ENCODE data around the gene MTAP. TPM values are rescaled to one million over a fixed set of nuclear protein-coding genes. Genes with fewer than 3 reads are reported as not detected.

Gene MTAP
- total RNA-seq, 1 experiment from 2014 or later = 139 TPM

DNA sequence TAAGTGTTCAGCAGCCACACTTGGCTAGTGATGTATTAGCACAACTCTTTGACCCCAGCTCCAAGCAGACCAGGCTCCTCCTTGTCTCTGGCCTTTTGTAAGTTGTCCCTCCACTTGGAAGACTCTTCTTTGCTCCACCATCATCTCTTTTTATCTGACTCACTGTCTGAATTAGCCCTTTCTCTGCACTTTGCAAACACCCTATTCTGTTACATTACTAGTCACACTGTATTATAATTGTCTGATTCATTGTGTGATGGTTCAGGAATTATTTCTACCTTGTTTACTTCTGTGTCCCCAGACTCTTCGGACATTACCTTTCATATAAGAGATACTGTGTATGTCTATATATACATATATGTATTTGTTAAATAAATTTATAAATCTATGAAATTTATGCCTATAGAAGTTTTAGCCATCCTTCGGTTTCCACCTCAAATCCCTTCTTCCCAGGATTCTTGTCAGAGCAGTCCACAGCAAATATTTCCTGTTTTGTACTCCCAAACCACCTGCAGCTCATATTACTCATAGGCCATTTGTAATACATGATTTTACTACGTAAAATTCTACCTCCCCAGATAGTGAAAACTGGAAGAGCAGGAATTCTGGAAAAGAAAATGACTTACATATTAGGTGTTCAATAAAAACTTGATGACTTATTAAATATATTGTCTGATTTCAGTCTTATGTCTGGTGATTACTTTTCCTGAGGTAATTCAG lies 69.0 kb downstream of the MTAP start:
- no peak overlapping the region for H3K4me3 Mint-ChIP-seq (ENCODE audit: low read depth, unreplicated experiment)
- peaks cover 29% of the 10 kb centered on the region for H3K36me3 Mint-ChIP-seq (ENCODE audit: insufficient read depth, unreplicated experiment)
- intact Hi-C loops (cut with micrococcal nuclease; ENCODE audit: unreplicated experiment) = loop anchor here (5.0 kb wide), 1 partner anchor 34 kb away; no protein-coding TSS in a partner anchor
- no peak for TF ChIP-seq CTCF (IDR thresholded peaks at IDR 0.05; ENCODE audit: unreplicated experiment)
- H3K9me3 Mint-ChIP-seq (ENCODE audit: low read depth, unreplicated experiment) = no peaks in the 10 kb centered on the region
- BruUV-seq (replicated peaks) = no TSS peak
- peaks cover 27% of the 10 kb centered on the region for H3K4me1 Mint-ChIP-seq (ENCODE audit: low read depth, unreplicated experiment)
- H3K27ac Mint-ChIP-seq (ENCODE audit: unreplicated experiment) = peak overlapping the region; percentile 70
- CTCF ChIA-PET = no interaction called here
- DNase-seq = no peak
- H3K27me3 Mint-ChIP-seq (ENCODE audit: unreplicated experiment) = no peaks in the 10 kb centered on the region

DNA sequence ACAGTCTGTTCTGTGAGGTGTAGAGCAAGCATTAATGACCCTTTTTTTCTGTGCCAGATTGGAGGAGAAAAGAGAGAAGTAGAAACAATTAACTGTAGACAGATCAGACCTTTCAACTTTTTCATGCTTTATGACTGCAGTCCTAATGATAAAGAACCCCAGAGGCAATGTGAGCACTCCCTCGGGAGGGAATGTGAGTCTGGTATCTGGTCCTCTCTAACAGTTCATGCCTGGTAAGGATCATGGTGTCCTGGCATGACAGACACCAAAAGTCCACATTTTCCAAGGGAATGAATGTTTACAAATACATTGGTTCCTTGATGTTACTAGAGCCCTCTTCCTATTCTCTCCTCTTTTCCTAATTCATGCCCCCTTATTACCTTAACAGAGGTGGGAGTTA lies 70.3 kb downstream of the MTAP start:
- no peak for TF ChIP-seq CTCF (IDR thresholded peaks at IDR 0.05; ENCODE audit: unreplicated experiment)
- no TSS peak for BruUV-seq (replicated peaks)

GRCh38 chr9:21873540-21874221 lies 71.2 kb downstream of the MTAP start:
- BruUV-seq (replicated peaks) = no TSS peak
- H3K9me3 Mint-ChIP-seq (ENCODE audit: low read depth, unreplicated experiment) = peaks cover 3% of the 10 kb centered on the region
- peak overlapping the region; percentile 50 for H3K27ac Mint-ChIP-seq (ENCODE audit: unreplicated experiment)
- no peaks in the 10 kb centered on the region for H3K27me3 Mint-ChIP-seq (ENCODE audit: unreplicated experiment)
- H3K36me3 Mint-ChIP-seq (ENCODE audit: insufficient read depth, unreplicated experiment) = peaks cover 30% of the 10 kb centered on the region
- intact Hi-C loops (cut with micrococcal nuclease; ENCODE audit: unreplicated experiment) = loop anchor here (5.0 kb wide), 1 partner anchor 36 kb away; no protein-coding TSS in a partner anchor
- CTCF ChIA-PET = interaction anchor here (0.5 to 1.0 kb wide), 3 partner anchors 9 to 555 kb away, joined by 3 to 4 read pairs (median 3); no protein-coding TSS in a partner anchor
- no peak for DNase-seq
- no peak overlapping the region for H3K4me3 Mint-ChIP-seq (ENCODE audit: low read depth, unreplicated experiment)
- no peak for TF ChIP-seq CTCF (IDR thresholded peaks at IDR 0.05; ENCODE audit: unreplicated experiment)
- H3K4me1 Mint-ChIP-seq (ENCODE audit: low read depth, unreplicated experiment) = peaks cover 27% of the 10 kb centered on the region

More for the DNA sequence above, 70.3 kb downstream of the MTAP start:
- no peak overlapping the region for H3K4me3 Mint-ChIP-seq (ENCODE audit: low read depth, unreplicated experiment)
- H3K36me3 Mint-ChIP-seq (ENCODE audit: insufficient read depth, unreplicated experiment) = peaks cover 35% of the 10 kb centered on the region
- intact Hi-C loops (cut with micrococcal nuclease; ENCODE audit: unreplicated experiment) = loop anchor here (5.0 kb wide), 1 partner anchor 35 kb away; no protein-coding TSS in a partner anchor
- peaks cover 3% of the 10 kb centered on the region for H3K9me3 Mint-ChIP-seq (ENCODE audit: low read depth, unreplicated experiment)
- CTCF ChIA-PET = interaction anchor here (0.7 kb wide), 1 partner anchor 31 kb away, joined by 3 read pairs; no protein-coding TSS in a partner anchor
- H3K4me1 Mint-ChIP-seq (ENCODE audit: low read depth, unreplicated experiment) = peaks cover 27% of the 10 kb centered on the region
- DNase-seq = no peak
- H3K27ac Mint-ChIP-seq (ENCODE audit: unreplicated experiment) = peak overlapping the region; percentile 50
- no peaks in the 10 kb centered on the region for H3K27me3 Mint-ChIP-seq (ENCODE audit: unreplicated experiment)

DNA sequence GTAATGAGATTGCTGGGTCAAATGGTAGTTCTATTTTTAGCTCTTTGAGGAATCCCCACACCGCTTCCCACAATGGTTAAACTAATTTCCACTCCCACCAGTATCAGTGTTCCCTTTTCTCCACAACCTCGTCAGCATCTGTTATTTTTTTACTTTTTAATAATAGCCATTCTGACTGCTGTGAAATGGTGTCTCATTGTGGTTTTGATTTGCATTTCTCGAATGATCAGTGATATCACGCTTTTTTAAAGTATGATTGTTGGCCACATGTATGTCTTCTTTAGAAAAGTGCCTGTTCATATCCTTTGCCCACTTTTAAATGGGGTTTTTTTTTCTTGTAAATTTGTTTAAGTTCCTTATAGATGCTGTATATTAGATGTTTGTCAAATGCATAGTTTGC lies 73.5 kb downstream of the MTAP start:
- Mint-ChIP-seq H3K4me3 (ENCODE audit: low read depth, unreplicated experiment) (no peak overlapping the region), H3K4me1 (ENCODE audit: low read depth, unreplicated experiment) (peaks cover 27% of the 10 kb centered on the region), H3K27me3 (ENCODE audit: unreplicated experiment) (no peaks in the 10 kb centered on the region), H3K27ac (ENCODE audit: unreplicated experiment) (peak overlapping the region; percentile 27), H3K36me3 (ENCODE audit: insufficient read depth, unreplicated experiment) (peaks cover 41% of the 10 kb centered on the region), H3K9me3 (ENCODE audit: low read depth, unreplicated experiment) (peaks cover 8% of the 10 kb centered on the region)
- BruUV-seq (replicated peaks) = no TSS peak
- no peak for TF ChIP-seq CTCF (IDR thresholded peaks at IDR 0.05; ENCODE audit: unreplicated experiment)
- CTCF ChIA-PET = no interaction called here
- DNase-seq = no peak
- intact Hi-C loops (cut with micrococcal nuclease; ENCODE audit: unreplicated experiment) = no loop called here
